HG03196 (cell line): ENCODE measurements around the gene EFCAB14.
"Not testable (repeated sequence)": the region's sequence is repeated elsewhere in the genome, so short reads cannot be mapped to it uniquely, and the experiment has no call there.

ENCODE experiments used
- ATAC-seq: cut with Tn5 transposase; IDR thresholded peaks from one replicate; pipeline ENCODE4 v1.9.1; 2021; ENCODE audit not compliant: unreplicated experiment

Gene EFCAB14

GRCh38 chr1:46656643-46657042 lies 62.3 kb downstream of the EFCAB14 start:
- no peak for ATAC-seq

GRCh38 chr1:46655848-46656247 lies 63.1 kb downstream of the EFCAB14 start:
- ATAC-seq, result no peak

GRCh38 chr1:46654698-46655097 lies 64.2 kb downstream of the EFCAB14 start:
- ATAC-seq, result not testable (repeated sequence)

GRCh38 chr1:46654012-46654411 lies 64.9 kb downstream of the EFCAB14 start:
- no peak for ATAC-seq

- ATAC-seq, result no peak
Observed at GRCh38 chr1:46653405-46653958, 65.4 kb downstream of the EFCAB14 start.

GRCh38 chr1:46652321-46653100 lies 66.4 kb downstream of the EFCAB14 start:
- ATAC-seq, result no peak

- ATAC-seq, result not testable (repeated sequence)
Observed at GRCh38 chr1:46651152-46651551, 67.8 kb downstream of the EFCAB14 start.

- ATAC-seq, result no peak
Observed at GRCh38 chr1:46650491-46650890, 68.4 kb downstream of the EFCAB14 start.

GRCh38 chr1:46649764-46650163 lies 69.2 kb downstream of the EFCAB14 start:
- ATAC-seq, result no peak

- ATAC-seq, result no peak
Observed at GRCh38 chr1:46647611-46648010, 71.3 kb downstream of the EFCAB14 start.

GRCh38 chr1:46646844-46647243 lies 72.1 kb downstream of the EFCAB14 start:
- no peak for ATAC-seq

- ATAC-seq, result no peak
Observed at GRCh38 chr1:46646331-46646730, 72.6 kb downstream of the EFCAB14 start.

GRCh38 chr1:46645815-46646214 lies 73.1 kb downstream of the EFCAB14 start:
- ATAC-seq, result no peak

- ATAC-seq, result no peak
Observed at GRCh38 chr1:46643368-46643775, 75.5 kb downstream of the EFCAB14 start.

GRCh38 chr1:46642115-46642680 lies 76.7 kb downstream of the EFCAB14 start:
- no peak for ATAC-seq

GRCh38 chr1:46639547-46639946 lies 79.4 kb downstream of the EFCAB14 start:
- ATAC-seq, result no peak

- no peak for ATAC-seq
Observed at GRCh38 chr1:46638921-46639320, 80.0 kb downstream of the EFCAB14 start.

GRCh38 chr1:46637444-46638083 lies 81.3 kb downstream of the EFCAB14 start:
- no peak for ATAC-seq

GRCh38 chr1:46635205-46635604 lies 83.7 kb downstream of the EFCAB14 start:
- ATAC-seq, result no peak

GRCh38 chr1:46630719-46631118 lies 88.2 kb downstream of the EFCAB14 start:
- no peak for ATAC-seq
